K562 (cell line): ENCODE results near the gene CERS4. TPM values are rescaled to one million over a fixed set of nuclear protein-coding genes. Genes with fewer than 3 reads are reported as not detected.

Source experiments
- CBFA2T2 ChIP-seq: fragments of 450-650 bp; conservative IDR thresholded peaks from 2 replicates; pipeline ENCODE4 v1.6.1; 2017; ENCODE audit warnings: mild to moderate bottlenecking
- RBBP5 ChIP-seq: fragments of 200-600 bp; sonication (generic); IDR thresholded peaks from 2 replicates; pipeline ENCODE4 v1.6.1; 2012; ENCODE audit warnings: borderline replicate concordance, mild to moderate bottlenecking, low read length, control low read depth, inconsistent platforms; ENCODE audit not compliant: insufficient read depth, poor library complexity, severe bottlenecking
- RBM22 ChIP-seq: fragments of 200-400 bp; formaldehyde crosslinking; IDR thresholded peaks from 2 replicates; pipeline ENCODE4 v1.6.1; 2018; ENCODE audit warnings: low read length, low read depth; ENCODE audit not compliant: poor library complexity, severe bottlenecking
- TBL1XR1 ChIP-seq, 2 experiments: IDR thresholded peaks; 2 replicates each; pipeline ENCODE4 v1.6.1; 2012; ENCODE audit warnings: improper control_type of control experiment in 2 of 2, low read length in 2 of 2, mild to moderate bottlenecking in 1 of 2
- TEAD1 ChIP-seq, 2 experiments: fragments of 450-650 bp in 1 of 2; sonication (generic) in 1 of 2; formaldehyde crosslinking; IDR thresholded peaks; 2 replicates each; pipeline versions ENCODE4 v1.4.0 to v1.8.0; 2020 to 2022; ENCODE audit warnings: mild to moderate bottlenecking in 2 of 2, missing genetic modification reagents in 1 of 2
- ZNF143 ChIP-seq: sonication (generic); formaldehyde crosslinking; IDR thresholded peaks from 2 replicates; pipeline ENCODE4 v1.9.0; 2022; ENCODE audit warnings: mild to moderate bottlenecking, missing genetic modification reagents
- ZNF224 ChIP-seq: sonication (generic); formaldehyde crosslinking; IDR thresholded peaks from 2 replicates; pipeline ENCODE4 v1.8.0; 2022; ENCODE audit warnings: mild to moderate bottlenecking, missing genetic modification reagents
- ZNF766 ChIP-seq: fragments of 200-800 bp; sonication (Bioruptor generic); conservative IDR thresholded peaks from 2 replicates; pipeline ENCODE4 v1.6.1; 2016; ENCODE audit warnings: missing genetic modification characterization, missing compliant biosample characterization
- polyA plus RNA-seq, 8 experiments: library from polyadenylated mRNA; depleted of rRNA in 4 of 8; stranded (reverse) in 5 of 8; unstranded in 3 of 8; fragments of >200 nt; fragmentation: Nextera tagmentation in 2 of 8; fragmentation: Illumina TruSeq in 1 of 8; extraction: Ambion mirVana in 2 of 8; extraction: Trizol in 1 of 8; gene quantifications; 2 replicates each; pipeline versions ENCODE4 v1.2.1 to v1.2.3, GENCODE V29; 2011 to 2014; ENCODE audit warnings: inconsistent platforms in 1 of 8, missing spikeins in 1 of 8
- total RNA-seq, 7 experiments: library from RNA; depleted of rRNA in 6 of 7; stranded (reverse); fragments of >200 nt in 6 of 7; fragmentation: Illumina TruSeq in 2 of 7; extraction: Trizol in 2 of 7; gene quantifications; 2 replicates each; pipeline versions ENCODE4 v1.2.1 to v1.2.3, GENCODE V29; 2011 to 2021; ENCODE audit warnings: low replicate concordance in 1 of 7
- TF ChIP-seq, protein P1 (sequence below), 2 experiments: fragments of 450-650 bp; formaldehyde crosslinking in 1 of 2; IDR thresholded peaks; 2 replicates each; pipeline versions ENCODE4 v1.4.0 to v1.6.1; 2014 to 2020; ENCODE audit warnings: mild to moderate bottlenecking in 2 of 2, borderline replicate concordance in 1 of 2, low read depth in 1 of 2
- TF ChIP-seq, protein P2 (sequence below): sonication (generic); formaldehyde crosslinking; IDR thresholded peaks from 2 replicates; pipeline ENCODE4 v1.8.0; 2022; ENCODE audit warnings: missing genetic modification reagents, mild to moderate bottlenecking, borderline replicate concordance
- TF ChIP-seq, protein P3 (sequence below): fragments of 250-450 bp; sonication (Bioruptor Pico); IDR thresholded peaks from 2 replicates; pipeline ENCODE4 v1.9.0; 2021; ENCODE audit warnings: mild to moderate bottlenecking
- TF ChIP-seq, protein P4 (sequence below): fragments of 450-650 bp; IDR thresholded peaks from 2 replicates; pipeline ENCODE4 v1.6.1; 2014; ENCODE audit warnings: low read depth, mild to moderate bottlenecking, moderate library complexity, borderline replicate concordance

CERS4 gene
- total and polyA plus RNA-seq, 9 of the 15 experiments (the other 6 are each of a cell fraction or from before 2014, with no cell fraction given) = 0.14 to 4.4 (median 2.9) TPM; not detected in 1

DNA sequence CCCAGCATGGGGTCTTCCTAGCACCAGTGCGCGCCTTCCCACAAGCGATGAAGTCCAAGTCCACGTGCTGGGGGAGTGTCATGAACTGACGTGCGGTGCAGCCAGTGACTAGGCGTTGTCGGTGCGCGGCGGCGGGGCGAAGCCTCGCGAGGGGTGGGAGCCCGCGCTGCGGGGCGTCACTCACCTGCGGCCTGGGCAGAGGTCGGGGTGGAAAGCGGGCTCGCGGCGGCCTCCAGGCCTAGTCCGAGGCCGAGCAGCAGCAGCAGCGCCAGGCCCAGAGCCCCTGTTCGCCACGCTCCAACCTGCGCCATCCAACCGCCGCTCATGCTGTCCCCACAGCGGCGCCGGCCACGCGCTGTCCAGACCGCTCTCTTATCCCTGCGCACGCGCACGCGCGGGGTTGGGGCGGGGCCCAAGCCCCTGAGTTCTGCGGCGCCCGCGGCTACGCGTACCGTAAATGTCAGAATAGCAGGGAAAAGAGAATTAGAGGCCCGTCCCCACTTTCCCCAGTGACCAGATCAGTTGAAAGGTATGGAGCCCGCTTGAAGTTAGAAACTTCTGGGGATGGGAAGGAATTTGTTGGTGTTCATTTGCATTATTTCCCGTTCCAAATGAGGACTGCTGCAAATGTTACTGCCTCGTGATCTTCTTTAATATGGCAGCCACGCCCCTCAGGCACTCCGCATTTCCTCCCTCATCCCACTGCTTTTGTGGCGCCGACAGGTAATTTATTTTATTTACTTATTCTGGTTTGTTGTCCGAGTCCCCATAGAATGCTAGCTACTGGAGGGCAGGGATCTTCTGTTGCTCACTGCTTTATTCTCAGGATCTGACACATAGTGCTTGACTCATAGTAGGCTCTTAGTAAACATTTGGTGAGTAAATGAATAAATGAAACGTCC, 99.0 kb downstream of the CERS4 start, which contains the start of gene CD320 (continued):
- TF ChIP-seq, protein P1, sequence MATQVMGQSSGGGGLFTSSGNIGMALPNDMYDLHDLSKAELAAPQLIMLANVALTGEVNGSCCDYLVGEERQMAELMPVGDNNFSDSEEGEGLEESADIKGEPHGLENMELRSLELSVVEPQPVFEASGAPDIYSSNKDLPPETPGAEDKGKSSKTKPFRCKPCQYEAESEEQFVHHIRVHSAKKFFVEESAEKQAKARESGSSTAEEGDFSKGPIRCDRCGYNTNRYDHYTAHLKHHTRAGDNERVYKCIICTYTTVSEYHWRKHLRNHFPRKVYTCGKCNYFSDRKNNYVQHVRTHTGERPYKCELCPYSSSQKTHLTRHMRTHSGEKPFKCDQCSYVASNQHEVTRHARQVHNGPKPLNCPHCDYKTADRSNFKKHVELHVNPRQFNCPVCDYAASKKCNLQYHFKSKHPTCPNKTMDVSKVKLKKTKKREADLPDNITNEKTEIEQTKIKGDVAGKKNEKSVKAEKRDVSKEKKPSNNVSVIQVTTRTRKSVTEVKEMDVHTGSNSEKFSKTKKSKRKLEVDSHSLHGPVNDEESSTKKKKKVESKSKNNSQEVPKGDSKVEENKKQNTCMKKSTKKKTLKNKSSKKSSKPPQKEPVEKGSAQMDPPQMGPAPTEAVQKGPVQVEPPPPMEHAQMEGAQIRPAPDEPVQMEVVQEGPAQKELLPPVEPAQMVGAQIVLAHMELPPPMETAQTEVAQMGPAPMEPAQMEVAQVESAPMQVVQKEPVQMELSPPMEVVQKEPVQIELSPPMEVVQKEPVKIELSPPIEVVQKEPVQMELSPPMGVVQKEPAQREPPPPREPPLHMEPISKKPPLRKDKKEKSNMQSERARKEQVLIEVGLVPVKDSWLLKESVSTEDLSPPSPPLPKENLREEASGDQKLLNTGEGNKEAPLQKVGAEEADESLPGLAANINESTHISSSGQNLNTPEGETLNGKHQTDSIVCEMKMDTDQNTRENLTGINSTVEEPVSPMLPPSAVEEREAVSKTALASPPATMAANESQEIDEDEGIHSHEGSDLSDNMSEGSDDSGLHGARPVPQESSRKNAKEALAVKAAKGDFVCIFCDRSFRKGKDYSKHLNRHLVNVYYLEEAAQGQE (IDR thresholded peaks at IDR 0.05; ENCODE audit: borderline replicate concordance) = 0 out of 2 replicates have a peak, but pooled peaks have one; percentile 12
- TF ChIP-seq, protein P1 (CRISPR knock-in tag; IDR thresholded peaks at IDR 0.05; ENCODE audit: low read depth) = peak; percentile 75; the same call in 1 of the 2 replicates
- TF ChIP-seq, protein P2, sequence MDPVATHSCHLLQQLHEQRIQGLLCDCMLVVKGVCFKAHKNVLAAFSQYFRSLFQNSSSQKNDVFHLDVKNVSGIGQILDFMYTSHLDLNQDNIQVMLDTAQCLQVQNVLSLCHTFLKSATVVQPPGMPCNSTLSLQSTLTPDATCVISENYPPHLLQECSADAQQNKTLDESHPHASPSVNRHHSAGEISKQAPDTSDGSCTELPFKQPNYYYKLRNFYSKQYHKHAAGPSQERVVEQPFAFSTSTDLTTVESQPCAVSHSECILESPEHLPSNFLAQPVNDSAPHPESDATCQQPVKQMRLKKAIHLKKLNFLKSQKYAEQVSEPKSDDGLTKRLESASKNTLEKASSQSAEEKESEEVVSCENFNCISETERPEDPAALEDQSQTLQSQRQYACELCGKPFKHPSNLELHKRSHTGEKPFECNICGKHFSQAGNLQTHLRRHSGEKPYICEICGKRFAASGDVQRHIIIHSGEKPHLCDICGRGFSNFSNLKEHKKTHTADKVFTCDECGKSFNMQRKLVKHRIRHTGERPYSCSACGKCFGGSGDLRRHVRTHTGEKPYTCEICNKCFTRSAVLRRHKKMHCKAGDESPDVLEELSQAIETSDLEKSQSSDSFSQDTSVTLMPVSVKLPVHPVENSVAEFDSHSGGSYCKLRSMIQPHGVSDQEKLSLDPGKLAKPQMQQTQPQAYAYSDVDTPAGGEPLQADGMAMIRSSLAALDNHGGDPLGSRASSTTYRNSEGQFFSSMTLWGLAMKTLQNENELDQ (CRISPR knock-in tag) = no peak
- TF ChIP-seq ZNF143 (CRISPR knock-in tag) (peak; percentile 47), CBFA2T2 (no peak), RBM22 (peak; percentile 89), ZNF224 (CRISPR knock-in tag) (peak; percentile 84), RBBP5 (peak; percentile 76), ZNF766 (CRISPR knock-in tag) (no peak), TBL1XR1 (IDR thresholded peaks at IDR 0.05; ENCODE audit: low read length in 2 of 2) (no peak; a peak in 1 of 4 replicates), TEAD1 (CRISPR knock-in tag; IDR thresholded peaks at IDR 0.05) (peak in 1 of 2 experiments; percentile 25; a peak in 2 of 4 replicates)
- TF ChIP-seq, protein P3, sequence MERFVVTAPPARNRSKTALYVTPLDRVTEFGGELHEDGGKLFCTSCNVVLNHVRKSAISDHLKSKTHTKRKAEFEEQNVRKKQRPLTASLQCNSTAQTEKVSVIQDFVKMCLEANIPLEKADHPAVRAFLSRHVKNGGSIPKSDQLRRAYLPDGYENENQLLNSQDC (CRISPR knock-in tag) = 0 out of 2 replicates have a peak, but pooled peaks have one; percentile 43
- TF ChIP-seq, protein P4, sequence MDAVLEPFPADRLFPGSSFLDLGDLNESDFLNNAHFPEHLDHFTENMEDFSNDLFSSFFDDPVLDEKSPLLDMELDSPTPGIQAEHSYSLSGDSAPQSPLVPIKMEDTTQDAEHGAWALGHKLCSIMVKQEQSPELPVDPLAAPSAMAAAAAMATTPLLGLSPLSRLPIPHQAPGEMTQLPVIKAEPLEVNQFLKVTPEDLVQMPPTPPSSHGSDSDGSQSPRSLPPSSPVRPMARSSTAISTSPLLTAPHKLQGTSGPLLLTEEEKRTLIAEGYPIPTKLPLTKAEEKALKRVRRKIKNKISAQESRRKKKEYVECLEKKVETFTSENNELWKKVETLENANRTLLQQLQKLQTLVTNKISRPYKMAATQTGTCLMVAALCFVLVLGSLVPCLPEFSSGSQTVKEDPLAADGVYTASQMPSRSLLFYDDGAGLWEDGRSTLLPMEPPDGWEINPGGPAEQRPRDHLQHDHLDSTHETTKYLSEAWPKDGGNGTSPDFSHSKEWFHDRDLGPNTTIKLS = peak; percentile 83; the same call in 1 of the 2 replicates
